SK-N-SH treated with all-trans-retinoic acid at 6 μM for 48 hours (cell line): ENCODE results near the gene SPAG9.

ENCODE experiments used
- CREB5 ChIP-seq: fragments of 250-450 bp; sonication (Bioruptor Pico); IDR thresholded peaks from 2 replicates; pipeline ENCODE4 v1.5.1; 2020; ENCODE audit warnings: low read depth, mild to moderate bottlenecking, moderate library complexity
- PATZ1 ChIP-seq: fragments of 250-450 bp; sonication (Bioruptor Pico); IDR thresholded peaks from 2 replicates; pipeline ENCODE4 v1.8.0; 2020; ENCODE audit warnings: mild to moderate bottlenecking, moderate library complexity, borderline replicate concordance
- PPARA ChIP-seq: fragments of 250-450 bp; sonication (Bioruptor Pico); IDR thresholded peaks from 2 replicates; pipeline ENCODE4 v1.5.0; 2020; ENCODE audit warnings: mild to moderate bottlenecking, borderline replicate concordance
- RARB ChIP-seq: fragments of 250-450 bp; sonication (Bioruptor Pico); IDR thresholded peaks from 2 replicates; pipeline ENCODE4 v1.8.0; 2021; ENCODE audit warnings: mild to moderate bottlenecking, moderate library complexity
- ZC3H10 ChIP-seq: fragments of 250-450 bp; sonication (Bioruptor Pico); IDR thresholded peaks from 2 replicates; pipeline ENCODE4 v1.5.1; 2021; ENCODE audit warnings: mild to moderate bottlenecking, moderate library complexity
- ZFP30 ChIP-seq: fragments of 450-650 bp; formaldehyde crosslinking; IDR thresholded peaks from 2 replicates; pipeline ENCODE4 v1.5.0; 2022; ENCODE audit warnings: mild to moderate bottlenecking, moderate library complexity
- ZNF565 ChIP-seq: fragments of 450-650 bp; formaldehyde crosslinking; conservative IDR thresholded peaks from 2 replicates; pipeline ENCODE4 v1.5.0; 2020; ENCODE audit warnings: low read depth, mild to moderate bottlenecking, moderate library complexity

GRCh38 chr17:51018541-51018940 lies 102.1 kb downstream of the SPAG9 start:
- TF ChIP-seq PATZ1 (CRISPR knock-in tag), result no peak
- TF ChIP-seq ZC3H10 (CRISPR knock-in tag), result no peak
- no peak for TF ChIP-seq PPARA (CRISPR knock-in tag)
- TF ChIP-seq RARB (CRISPR knock-in tag), result no peak
- no peak for TF ChIP-seq ZFP30 (CRISPR knock-in tag)
- no peak for TF ChIP-seq CREB5
- TF ChIP-seq ZNF565 (CRISPR knock-in tag), result no peak
